ENCODE results near the gene C1QTNF2. TPM values are rescaled to one million over a fixed set of nuclear protein-coding genes. Genes with fewer than 3 reads are reported as not detected.
A peak's percentile ranks its signal among the peaks of the same experiment; 100 is the strongest.

C1QTNF2 gene
- total RNA-seq, 1 donor from 2014 or later, result 0.14 TPM

GRCh38 chr5:160387445-160387844, 17.0 kb upstream of the C1QTNF2 start:
- TF ChIP-seq CTCF (IDR thresholded peaks at IDR 0.05; ENCODE audit: unreplicated experiment), result no peak
- Mint-ChIP-seq H3K4me1 (ENCODE audit: low read depth) (no peaks in the 10 kb centered on the region), H3K27me3 (no peaks in the 10 kb centered on the region), H3K4me3 (ENCODE audit: low read depth) (no peak overlapping the region), H3K9me3 (ENCODE audit: low read depth) (peaks cover 15% of the 10 kb centered on the region), H3K27ac (peak overlapping the region; percentile 31), H3K36me3 (ENCODE audit: insufficient read depth) (peaks cover 14% of the 10 kb centered on the region)
- no peak for DNase-seq (ENCODE audit: low spot score, unreplicated experiment)

- Mint-ChIP-seq H3K27me3 (no peaks in the 10 kb centered on the region), H3K36me3 (ENCODE audit: insufficient read depth) (peaks cover 14% of the 10 kb centered on the region)
Observed at GRCh38 chr5:160385496-160385895, 15.1 kb upstream of the C1QTNF2 start.

DNA sequence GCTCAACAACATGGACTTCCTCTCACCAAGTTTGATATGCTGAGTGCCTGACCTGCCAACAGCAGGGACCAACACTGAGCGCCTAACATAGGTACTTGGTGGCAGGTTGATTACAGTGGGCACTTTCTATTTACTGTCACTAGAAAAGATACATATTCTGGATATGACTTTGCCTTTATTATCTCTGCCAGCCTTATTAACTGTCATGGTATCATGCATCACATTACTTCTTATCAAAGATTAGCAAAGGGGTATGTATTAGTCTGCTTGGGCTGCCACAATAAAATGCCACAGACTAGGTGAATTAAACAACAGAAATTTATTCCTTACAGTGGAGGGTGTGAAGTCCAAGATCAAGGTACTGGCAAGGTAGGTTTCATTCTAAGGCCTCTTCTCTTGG, 14.3 kb upstream of the C1QTNF2 start:
- H3K9me3 Mint-ChIP-seq (ENCODE audit: low read depth), result peaks cover 15% of the 10 kb centered on the region
- TF ChIP-seq CTCF (IDR thresholded peaks at IDR 0.05; ENCODE audit: unreplicated experiment), result no peak
- H3K27ac Mint-ChIP-seq, result no peak overlapping the region
- no peak overlapping the region for H3K4me3 Mint-ChIP-seq (ENCODE audit: low read depth)
- H3K36me3 Mint-ChIP-seq (ENCODE audit: insufficient read depth), result peaks cover 14% of the 10 kb centered on the region
- DNase-seq (ENCODE audit: low spot score, unreplicated experiment), result no peak
- no peaks in the 10 kb centered on the region for H3K27me3 Mint-ChIP-seq
- H3K4me1 Mint-ChIP-seq (ENCODE audit: low read depth), result no peaks in the 10 kb centered on the region

More at GRCh38 chr5:160385496-160385895, 15.1 kb upstream of the C1QTNF2 start:
- Mint-ChIP-seq H3K9me3 (ENCODE audit: low read depth) (peaks cover 15% of the 10 kb centered on the region), H3K27ac (no peak overlapping the region), H3K4me3 (ENCODE audit: low read depth) (no peak overlapping the region), H3K4me1 (ENCODE audit: low read depth) (no peaks in the 10 kb centered on the region)
- no peak for DNase-seq (ENCODE audit: low spot score, unreplicated experiment)
- no peak for TF ChIP-seq CTCF (IDR thresholded peaks at IDR 0.05; ENCODE audit: unreplicated experiment)

GRCh38 chr5:160382346-160382745, 11.9 kb upstream of the C1QTNF2 start:
- Mint-ChIP-seq H3K9me3 (ENCODE audit: low read depth) (no peaks in the 10 kb centered on the region), H3K27me3 (no peaks in the 10 kb centered on the region), H3K36me3 (ENCODE audit: insufficient read depth) (no peaks in the 10 kb centered on the region), H3K4me3 (ENCODE audit: low read depth) (no peak overlapping the region), H3K27ac (no peak overlapping the region), H3K4me1 (ENCODE audit: low read depth) (no peaks in the 10 kb centered on the region)
- no peak for DNase-seq (ENCODE audit: low spot score, unreplicated experiment)
- TF ChIP-seq CTCF (IDR thresholded peaks at IDR 0.05; ENCODE audit: unreplicated experiment), result no peak

- no peaks in the 10 kb centered on the region for H3K9me3 Mint-ChIP-seq (ENCODE audit: low read depth)
- H3K27me3 Mint-ChIP-seq, result peaks cover 6% of the 10 kb centered on the region
- TF ChIP-seq CTCF (IDR thresholded peaks at IDR 0.05; ENCODE audit: unreplicated experiment), result no peak
- no peak overlapping the region for H3K27ac Mint-ChIP-seq
- H3K36me3 Mint-ChIP-seq (ENCODE audit: insufficient read depth), result no peaks in the 10 kb centered on the region
- no peaks in the 10 kb centered on the region for H3K4me1 Mint-ChIP-seq (ENCODE audit: low read depth)
- no peak for DNase-seq (ENCODE audit: low spot score, unreplicated experiment)
- no peak overlapping the region for H3K4me3 Mint-ChIP-seq (ENCODE audit: low read depth)
Observed at GRCh38 chr5:160380041-160380440, 9.6 kb upstream of the C1QTNF2 start.

Data from progenitor cell of endocrine pancreas (in vitro differentiated cells).